Left renal cortex interstitium (tissue), 4 donors: Measurements from ENCODE around the gene CPLX3. TPM values are rescaled to one million over a fixed set of nuclear protein-coding genes. Genes with fewer than 3 reads are reported as not detected.

Source experiments
- DNase-seq, 4 donors: peaks; one replicate each; pipeline ENCODE4 v3.0.0-alpha.2; 2013; ENCODE audit warnings: low read depth in 4 of 4, low spot score in 2 of 4, missing footprints in 1 of 4
- polyA plus RNA-seq, 4 donors: library from polyadenylated mRNA; unstranded; fragments of 120-200 nt; gene quantifications; one replicate each; pipeline ENCODE4 v1.2.1, GENCODE V29; 2013; ENCODE audit not compliant: insufficient read length in 4 of 4

The CPLX3 gene
- polyA plus RNA-seq, 4 donors: 0.07 TPM; not detected in 3

GRCh38 chr15:74787251-74788041 lies 39.0 kb upstream of the CPLX3 start:
- DNase-seq: no peak

- no peak for DNase-seq
These were observed 38.3 kb upstream of the CPLX3 start for GRCh38 chr15:74788042-74788682.

- DNase-seq: no peak
These were observed 37.7 kb upstream of the CPLX3 start for GRCh38 chr15:74788683-74789151.

GRCh38 chr15:74789171-74789631 lies 37.2 kb upstream of the CPLX3 start:
- DNase-seq: no peak

GRCh38 chr15:74789741-74790079 lies 36.7 kb upstream of the CPLX3 start:
- no peak for DNase-seq

- no peak for DNase-seq
These were observed 36.1 kb upstream of the CPLX3 start for GRCh38 chr15:74790080-74790916.

- DNase-seq: no peak
These were observed 35.4 kb upstream of the CPLX3 start for GRCh38 chr15:74791007-74791406.

- no peak for DNase-seq
These were observed 34.8 kb upstream of the CPLX3 start for GRCh38 chr15:74791667-74792066.

- DNase-seq: no peak
These were observed 34.0 kb upstream of the CPLX3 start for GRCh38 chr15:74792227-74793016.

GRCh38 chr15:74793135-74794028 lies 33.0 kb upstream of the CPLX3 start:
- DNase-seq: no peak

GRCh38 chr15:74794248-74794969 lies 32.0 kb upstream of the CPLX3 start:
- DNase-seq: no peak

GRCh38 chr15:74794970-74795349 lies 31.5 kb upstream of the CPLX3 start:
- DNase-seq: no peak

GRCh38 chr15:74795966-74796625 lies 30.3 kb upstream of the CPLX3 start:
- DNase-seq: no peak

- no peak for DNase-seq
These were observed 27.8 kb upstream of the CPLX3 start for GRCh38 chr15:74798388-74799254.

- DNase-seq: no peak
These were observed 27.1 kb upstream of the CPLX3 start for GRCh38 chr15:74799255-74799855.

GRCh38 chr15:74799856-74800558 lies 26.4 kb upstream of the CPLX3 start:
- DNase-seq: no peak
